ENCODE measurements around the gene SSR1.

The SSR1 gene

GRCh38 chr6:7243179-7243981 is 69.6 kb downstream of the SSR1 start:
- DNase-seq (ENCODE audit: low read depth) = no peak
- no peak overlapping the region for H3K4me3 ChIP-seq (ENCODE audit: low read depth, low read length)

- no peak for DNase-seq (ENCODE audit: low read depth)
- no peak overlapping the region for H3K4me3 ChIP-seq (ENCODE audit: low read depth, low read length)
Observed at GRCh38 chr6:7242835-7243178, 70.2 kb downstream of the SSR1 start.

GRCh38 chr6:7241709-7242645 is 71.0 kb downstream of the SSR1 start:
- H3K4me3 ChIP-seq (ENCODE audit: low read depth, low read length) = no peak overlapping the region
- no peak for DNase-seq (ENCODE audit: low read depth)

GRCh38 chr6:7241160-7241559 is 71.8 kb downstream of the SSR1 start:
- no peak for DNase-seq (ENCODE audit: low read depth)
- no peak overlapping the region for H3K4me3 ChIP-seq (ENCODE audit: low read depth, low read length)

- H3K4me3 ChIP-seq (ENCODE audit: low read depth, low read length) = no peak overlapping the region
- no peak for DNase-seq (ENCODE audit: low read depth)
Observed at GRCh38 chr6:7240351-7240750, 72.6 kb downstream of the SSR1 start.

GRCh38 chr6:7239590-7239948 is 73.4 kb downstream of the SSR1 start:
- DNase-seq (ENCODE audit: low read depth) = no peak
- no peak overlapping the region for H3K4me3 ChIP-seq (ENCODE audit: low read depth, low read length)

- DNase-seq (ENCODE audit: low read depth) = no peak
- no peak overlapping the region for H3K4me3 ChIP-seq (ENCODE audit: low read depth, low read length)
Observed at GRCh38 chr6:7238900-7239589, 74.0 kb downstream of the SSR1 start.

- H3K4me3 ChIP-seq (ENCODE audit: low read depth, low read length) = no peak overlapping the region
- no peak for DNase-seq (ENCODE audit: low read depth)
Observed at GRCh38 chr6:7238526-7238899, 74.5 kb downstream of the SSR1 start.

- H3K4me3 ChIP-seq (ENCODE audit: low read depth, low read length) = no peak overlapping the region
- no peak for DNase-seq (ENCODE audit: low read depth)
Observed at GRCh38 chr6:7237653-7238188, 75.3 kb downstream of the SSR1 start.

- no peak for DNase-seq (ENCODE audit: low read depth)
Observed at GRCh38 chr6:7236306-7237209, 76.4 kb downstream of the SSR1 start.

GRCh38 chr6:7235712-7236305 is 77.2 kb downstream of the SSR1 start:
- no peak for DNase-seq (ENCODE audit: low read depth)
- H3K4me3 ChIP-seq (ENCODE audit: low read depth, low read length) = no peak overlapping the region

More at GRCh38 chr6:7236306-7237209, 76.4 kb downstream of the SSR1 start:
- no peak overlapping the region for H3K4me3 ChIP-seq (ENCODE audit: low read depth, low read length)

GRCh38 chr6:7234547-7234946 is 78.5 kb downstream of the SSR1 start:
- H3K4me3 ChIP-seq (ENCODE audit: low read depth, low read length) = no peak overlapping the region
- no peak for DNase-seq (ENCODE audit: low read depth)

- no peak overlapping the region for H3K4me3 ChIP-seq (ENCODE audit: low read depth, low read length)
Observed at GRCh38 chr6:7232351-7232750, 80.6 kb downstream of the SSR1 start.

GRCh38 chr6:7230956-7231713 is 81.9 kb downstream of the SSR1 start:
- no peak for DNase-seq (ENCODE audit: low read depth)
- H3K4me3 ChIP-seq (ENCODE audit: low read depth, low read length) = no peak overlapping the region

More at GRCh38 chr6:7232351-7232750, 80.6 kb downstream of the SSR1 start:
- DNase-seq (ENCODE audit: low read depth) = no peak

GRCh38 chr6:7230327-7230691 is 82.7 kb downstream of the SSR1 start:
- no peak for DNase-seq (ENCODE audit: low read depth)
- no peak overlapping the region for H3K4me3 ChIP-seq (ENCODE audit: low read depth, low read length)

GRCh38 chr6:7229376-7230326 is 83.3 kb downstream of the SSR1 start:
- no peak overlapping the region for H3K4me3 ChIP-seq (ENCODE audit: low read depth, low read length)
- no peak for DNase-seq (ENCODE audit: low read depth)
